ENCODE results near the gene ZNG1F.
"Not testable (repeated sequence)": the region's sequence is repeated elsewhere in the genome, so short reads cannot be mapped to it uniquely, and the experiment has no call there.

- TF ChIP-seq CTCF (conservative IDR thresholded peaks at IDR 0.05; ENCODE audit: low read depth, low read length); EZH2 (IDR thresholded peaks at IDR 0.05; ENCODE audit: low read length, unreplicated experiment); EZH2phosphoT487 (IDR thresholded peaks at IDR 0.05; ENCODE audit: borderline replicate concordance, low read length): not testable (repeated sequence)
Measured at GRCh38 chr9:41082358-41082757, 106.8 kb downstream of the ZNG1F start.

Data from PC-3 (cell line).